Pulmonary artery endothelial cell (primary cell): ENCODE results near the gene C14orf132. TPM values are rescaled to one million over a fixed set of nuclear protein-coding genes. Genes with fewer than 3 reads are reported as not detected.

Experiments used
- DNase-seq: peaks from one replicate; pipeline ENCODE4 v3.0.0-alpha.2; 2011; ENCODE audit warnings: low read depth, low spot score
- total RNA-seq: library from RNA; depleted of rRNA; stranded (reverse); fragments of >200 nt; gene quantifications from 2 replicates; pipeline ENCODE4 v1.2.3, GENCODE V29; 2014

C14orf132 gene
- total RNA-seq, 1 donor from 2014 or later = 1.3 TPM

- DNase-seq = no peak
Measured at GRCh38 chr14:96082420-96083300, 43.5 kb downstream of the C14orf132 start.

GRCh38 chr14:96083667-96084320, 44.6 kb downstream of the C14orf132 start:
- no peak for DNase-seq

- DNase-seq = no peak
Measured at GRCh38 chr14:96084796-96085195, 45.6 kb downstream of the C14orf132 start.

- DNase-seq = no peak
Measured at GRCh38 chr14:96085369-96085768, 46.2 kb downstream of the C14orf132 start.

- DNase-seq = no peak
Measured at GRCh38 chr14:96086032-96086431, 46.9 kb downstream of the C14orf132 start.

- no peak for DNase-seq
Measured at GRCh38 chr14:96086574-96087077, 47.5 kb downstream of the C14orf132 start.

GRCh38 chr14:96088074-96088473, 48.9 kb downstream of the C14orf132 start:
- no peak for DNase-seq

- DNase-seq = no peak
Measured at GRCh38 chr14:96088481-96088880, 49.3 kb downstream of the C14orf132 start.

GRCh38 chr14:96088911-96089310, 49.7 kb downstream of the C14orf132 start:
- no peak for DNase-seq

GRCh38 chr14:96089401-96089800, 50.2 kb downstream of the C14orf132 start:
- DNase-seq = no peak

GRCh38 chr14:96090441-96091148, 51.4 kb downstream of the C14orf132 start:
- DNase-seq = no peak

- DNase-seq = no peak
Measured at GRCh38 chr14:96091149-96091693, 52.1 kb downstream of the C14orf132 start.

GRCh38 chr14:96091941-96092411, 52.8 kb downstream of the C14orf132 start:
- no peak for DNase-seq

GRCh38 chr14:96092936-96093335, 53.8 kb downstream of the C14orf132 start:
- no peak for DNase-seq

- no peak for DNase-seq
Measured at GRCh38 chr14:96094211-96094610, 55.0 kb downstream of the C14orf132 start.

- no peak for DNase-seq
Measured at GRCh38 chr14:96094656-96095055, 55.5 kb downstream of the C14orf132 start.

GRCh38 chr14:96095058-96095457, 55.9 kb downstream of the C14orf132 start:
- no peak for DNase-seq

GRCh38 chr14:96095581-96096476, 56.7 kb downstream of the C14orf132 start:
- DNase-seq = no peak

GRCh38 chr14:96096639-96097610, 57.8 kb downstream of the C14orf132 start:
- DNase-seq = no peak
